Measurements from ENCODE around the gene SZT2. TPM values are rescaled to one million over a fixed set of nuclear protein-coding genes. Genes with fewer than 3 reads are reported as not detected.
"Not testable (repeated sequence)": the region's sequence is repeated elsewhere in the genome, so short reads cannot be mapped to it uniquely, and the experiment has no call there.

Gene SZT2
- polyA plus RNA-seq, 4 donors = 17.3 to 30.1 (median 21.7) TPM

DNA sequence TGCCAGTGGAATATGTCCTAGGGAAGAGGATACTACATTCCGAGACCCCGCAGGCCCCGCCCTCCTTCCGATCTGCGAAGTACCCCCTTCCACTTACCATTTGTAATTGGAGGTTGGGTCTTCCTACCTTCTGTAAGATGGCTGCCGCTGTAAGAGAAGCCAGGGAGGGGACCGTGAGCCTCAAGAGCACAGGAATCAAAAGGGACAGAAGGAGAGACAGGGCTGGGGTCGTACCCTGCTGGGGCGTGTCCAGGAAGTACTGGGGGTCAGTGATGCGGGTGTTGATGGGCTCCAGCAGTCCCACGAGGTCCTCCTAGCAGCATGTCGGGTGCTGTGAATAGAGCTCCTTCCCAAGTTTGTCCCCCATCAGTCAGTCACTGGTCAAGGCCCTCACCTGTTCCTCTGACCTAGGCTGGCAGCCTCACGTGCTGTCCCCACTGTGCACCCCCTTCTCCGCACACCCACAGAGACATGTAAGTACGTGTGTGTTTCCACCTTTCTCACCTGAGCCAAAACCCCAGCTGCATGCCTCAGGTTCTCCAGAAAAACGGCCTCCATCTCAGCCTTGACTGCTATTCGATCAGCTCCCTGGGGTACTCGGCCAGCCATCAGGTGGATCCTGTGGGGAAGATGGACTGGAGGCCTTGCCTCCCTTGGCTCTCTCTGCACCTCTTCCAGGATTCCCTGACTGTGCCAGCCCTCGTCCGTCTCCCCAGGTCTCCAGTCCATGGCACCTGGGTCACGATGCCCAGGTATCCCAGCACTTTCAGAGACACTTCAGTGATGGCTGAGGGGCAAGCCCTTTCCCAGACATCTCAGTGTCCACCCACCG, 62.2 kb downstream of the SZT2 start:
- no peak for DNase-seq (ENCODE audit: low read depth in 4 of 4, low spot score in 3 of 4)

DNA sequence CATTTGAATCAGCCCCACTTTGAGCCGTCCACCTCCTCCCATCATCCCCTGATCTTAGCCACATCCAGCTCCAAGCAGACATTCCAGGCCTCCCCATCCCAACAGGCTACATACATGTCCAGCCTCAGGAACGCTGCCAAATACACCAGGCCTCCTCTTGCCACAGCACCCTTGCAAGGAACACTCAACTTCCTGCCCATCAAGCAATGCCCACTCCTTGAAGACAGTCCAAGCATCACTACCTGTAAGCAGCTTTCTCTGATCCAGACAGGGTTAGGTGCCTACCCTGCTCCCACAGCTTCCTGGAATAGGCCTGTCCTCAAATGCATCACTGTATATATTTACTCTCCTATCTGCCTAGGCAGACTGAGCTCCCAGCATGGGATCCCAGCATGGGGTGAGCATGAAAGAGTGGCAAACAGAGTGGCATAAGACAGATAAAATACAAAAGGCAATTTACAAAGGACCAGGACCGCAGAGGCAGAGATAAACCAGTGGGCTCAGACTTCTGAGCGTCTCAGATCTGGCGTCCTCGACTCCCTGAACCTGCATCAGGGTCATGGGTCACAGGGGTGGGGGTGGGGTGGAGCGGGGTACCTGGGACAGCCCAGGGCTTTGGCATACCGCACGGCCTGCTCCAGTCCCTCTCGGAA, 63.2 kb downstream of the SZT2 start:
- DNase-seq (ENCODE audit: low read depth in 4 of 4, low spot score in 3 of 4) = peak in 1 of 4 donors; percentile 23

DNA sequence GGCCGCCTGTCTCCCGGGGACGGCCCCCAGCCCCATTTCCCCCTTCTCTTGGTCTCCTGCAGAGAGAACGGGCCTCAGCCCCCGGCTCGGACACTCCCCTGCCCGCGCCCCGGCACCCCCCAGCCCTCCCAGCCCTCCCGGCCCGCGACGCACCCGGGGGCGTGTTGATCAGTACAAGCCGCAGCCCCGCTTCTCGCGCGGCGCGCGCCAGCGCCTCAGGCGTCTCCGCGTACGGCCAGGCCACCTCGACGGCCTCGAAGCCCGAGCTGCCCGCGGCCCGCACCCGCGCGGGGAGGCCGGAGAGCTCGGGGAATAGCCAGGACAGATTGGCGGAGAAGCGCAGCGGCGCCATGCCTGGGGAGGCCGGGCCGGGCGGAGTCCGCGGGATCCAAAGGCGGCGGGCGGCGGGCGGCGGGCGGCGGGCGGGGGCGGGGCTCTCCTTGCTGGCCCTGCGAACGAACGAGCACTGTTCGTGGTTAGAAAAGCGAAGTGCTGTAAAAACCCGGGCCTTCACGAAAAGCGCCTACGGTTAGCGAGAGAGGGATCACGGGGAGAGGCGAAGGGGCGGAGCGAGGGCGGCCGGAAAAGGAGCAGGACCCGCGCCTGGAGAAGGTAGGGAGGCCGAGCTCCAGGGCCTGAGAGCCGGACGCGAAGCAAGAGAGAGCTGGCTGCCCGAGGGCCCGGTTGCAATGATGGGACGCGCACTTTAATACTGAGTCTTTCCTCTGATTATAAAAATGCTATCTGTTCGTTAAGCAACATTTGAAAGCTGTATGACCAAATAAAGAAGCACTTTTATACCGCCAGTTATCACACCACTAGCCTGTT, 64.0 kb downstream of the SZT2 start, which contains the start of gene HYI:
TSS of gene HYI (minus strand) at position 490 of the 828 bp plus-strand sequence. CDS start at position 352, 138 bp downstream.
- DNase-seq (ENCODE audit: low read depth in 4 of 4, low spot score in 3 of 4) = peak; percentile 54 to 76 (median 68)

DNA sequence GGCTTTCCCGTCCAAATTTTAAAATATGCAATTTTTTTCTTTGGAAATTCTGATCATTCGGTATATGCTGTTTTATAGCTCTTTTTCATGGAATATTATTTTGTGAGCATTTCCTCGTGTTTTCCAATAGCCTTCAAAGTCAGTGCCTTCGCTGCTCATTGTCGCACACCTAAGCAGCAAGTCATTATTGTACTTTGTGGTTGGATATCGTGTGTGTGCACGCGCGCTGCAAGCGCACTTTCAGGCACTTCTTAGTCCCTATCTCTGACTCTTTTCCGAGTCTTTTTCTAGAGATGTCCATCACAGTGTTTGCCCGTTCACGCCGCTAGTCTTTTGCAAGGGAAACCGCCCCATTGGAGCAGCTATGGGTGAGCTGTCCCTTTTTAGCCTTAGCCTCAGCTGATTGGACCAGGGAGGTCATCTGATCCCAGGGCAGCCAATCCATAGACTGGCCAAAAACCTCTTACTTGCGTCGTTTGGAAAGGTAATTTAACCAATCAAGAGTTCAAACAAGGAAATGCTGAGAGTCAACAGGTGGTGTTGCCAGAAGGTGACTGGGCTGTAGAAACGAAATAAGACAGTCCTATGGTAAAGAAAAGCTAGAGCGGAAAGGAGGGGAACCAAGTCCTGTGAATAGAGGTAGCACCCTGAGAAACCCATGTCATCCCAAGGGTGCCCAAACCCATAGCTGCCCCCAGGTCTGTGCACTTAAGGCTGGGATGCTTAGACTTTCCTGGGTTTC, 64.7 kb downstream of the SZT2 start:
- peak; percentile 51 to 53 (median 52) for DNase-seq (ENCODE audit: low read depth in 4 of 4, low spot score in 3 of 4)

DNA sequence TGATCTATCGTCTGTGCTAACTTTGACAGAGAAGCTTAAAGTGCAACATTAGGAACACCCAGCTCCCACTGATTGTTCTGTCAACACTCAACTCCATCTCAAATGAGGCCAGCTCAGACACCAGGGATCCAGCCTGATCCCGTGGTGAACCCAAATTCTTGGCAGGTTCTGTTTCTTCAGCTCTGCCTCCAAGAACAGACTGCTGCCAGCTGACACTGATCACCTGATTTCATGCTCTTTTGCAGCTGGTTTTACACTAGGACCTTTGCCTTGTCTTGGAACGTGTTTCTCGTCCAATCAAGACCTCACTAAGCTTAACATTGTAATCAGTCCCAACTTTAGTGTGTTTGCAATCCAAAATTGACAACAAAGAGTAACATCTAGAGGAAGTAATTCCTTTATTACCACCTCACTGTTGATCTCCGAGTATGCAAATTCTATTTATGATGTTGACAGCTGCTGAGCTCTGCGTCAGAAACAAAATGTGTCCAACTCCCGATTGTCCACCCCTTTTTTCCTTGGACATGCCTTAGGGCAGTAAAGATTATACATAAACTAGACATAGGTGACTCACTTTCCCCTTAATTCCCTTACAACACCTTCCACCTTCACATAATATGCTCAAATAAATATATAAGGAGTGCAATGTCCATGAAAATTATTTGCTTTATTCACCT, 65.7 kb downstream of the SZT2 start:
- no peak for DNase-seq (ENCODE audit: low read depth in 4 of 4, low spot score in 3 of 4)

DNA sequence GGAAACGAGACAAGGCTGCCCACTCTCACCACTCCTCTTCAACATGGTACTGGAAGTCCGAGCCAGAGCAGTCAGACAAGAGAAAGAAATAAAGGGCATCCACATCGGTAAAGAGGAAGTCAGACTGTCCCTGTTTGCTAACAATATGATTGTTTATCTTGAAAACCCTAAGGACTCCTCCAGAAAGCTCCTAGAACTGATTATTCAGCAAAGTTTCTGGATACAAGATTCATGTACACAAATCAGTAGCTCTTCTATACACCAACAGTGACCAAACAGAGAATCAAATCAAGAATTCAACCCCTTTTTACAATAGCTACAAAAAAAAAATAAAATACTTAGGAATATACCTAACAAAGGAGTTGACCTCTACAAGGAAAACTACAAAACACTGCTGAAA, 68.7 kb downstream of the SZT2 start:
- DNase-seq (ENCODE audit: low read depth in 4 of 4, low spot score in 3 of 4) = not testable (repeated sequence)

DNA sequence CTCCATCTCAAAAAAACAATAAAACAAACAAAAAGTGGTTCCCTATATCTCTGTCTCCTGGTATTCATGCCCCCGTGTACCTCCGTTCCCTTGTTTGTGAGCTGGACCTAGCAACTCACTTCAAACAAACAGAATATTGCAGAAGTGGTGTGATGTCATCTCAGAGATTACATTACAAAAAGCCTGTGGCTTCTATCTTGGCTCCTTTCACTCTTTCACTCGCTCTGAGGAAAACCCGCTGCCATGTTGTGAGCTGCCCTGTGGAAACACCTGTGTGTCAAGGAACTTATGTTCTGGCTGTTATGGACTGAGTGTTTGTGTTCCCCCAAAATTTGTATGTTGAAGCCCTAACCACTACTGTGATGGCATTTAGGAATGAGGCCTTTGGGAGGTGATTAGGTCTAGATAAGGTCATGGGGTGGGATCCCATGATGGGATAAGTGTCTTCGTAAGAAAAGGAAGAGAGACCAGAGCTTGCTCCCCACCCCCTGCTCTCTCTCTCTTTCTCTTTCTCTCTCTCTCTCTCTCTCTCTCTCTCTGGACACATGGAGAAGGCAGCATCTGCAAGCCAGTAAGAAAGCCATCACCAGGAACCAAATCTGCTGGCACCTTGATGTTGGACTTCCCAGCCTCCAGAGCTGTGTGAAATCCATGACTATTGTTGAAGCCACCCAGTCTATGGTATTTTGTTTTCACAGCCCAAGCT, 71.4 kb downstream of the SZT2 start:
- DNase-seq (ENCODE audit: low read depth in 4 of 4, low spot score in 3 of 4) = no peak

DNA sequence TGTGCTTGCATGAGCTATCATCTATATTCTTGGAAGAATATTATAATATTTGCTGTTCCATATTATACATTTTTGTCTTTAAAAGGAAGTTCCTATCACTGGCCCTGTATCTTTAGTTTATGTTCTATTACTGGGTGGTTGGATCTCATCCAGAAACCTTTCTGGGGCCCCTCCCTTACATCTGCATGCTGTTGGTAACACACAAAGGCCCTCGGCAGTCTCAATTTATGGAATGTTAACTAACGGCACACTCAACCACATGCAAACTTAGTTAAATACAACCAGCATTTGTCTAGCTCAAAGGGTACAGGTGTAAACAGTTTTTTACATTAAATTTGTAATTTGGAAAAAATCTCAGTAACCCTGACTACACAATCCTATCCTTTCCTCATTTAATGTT, 73.8 kb downstream of the SZT2 start:
- DNase-seq (ENCODE audit: low read depth in 4 of 4, low spot score in 3 of 4) = no peak

DNA sequence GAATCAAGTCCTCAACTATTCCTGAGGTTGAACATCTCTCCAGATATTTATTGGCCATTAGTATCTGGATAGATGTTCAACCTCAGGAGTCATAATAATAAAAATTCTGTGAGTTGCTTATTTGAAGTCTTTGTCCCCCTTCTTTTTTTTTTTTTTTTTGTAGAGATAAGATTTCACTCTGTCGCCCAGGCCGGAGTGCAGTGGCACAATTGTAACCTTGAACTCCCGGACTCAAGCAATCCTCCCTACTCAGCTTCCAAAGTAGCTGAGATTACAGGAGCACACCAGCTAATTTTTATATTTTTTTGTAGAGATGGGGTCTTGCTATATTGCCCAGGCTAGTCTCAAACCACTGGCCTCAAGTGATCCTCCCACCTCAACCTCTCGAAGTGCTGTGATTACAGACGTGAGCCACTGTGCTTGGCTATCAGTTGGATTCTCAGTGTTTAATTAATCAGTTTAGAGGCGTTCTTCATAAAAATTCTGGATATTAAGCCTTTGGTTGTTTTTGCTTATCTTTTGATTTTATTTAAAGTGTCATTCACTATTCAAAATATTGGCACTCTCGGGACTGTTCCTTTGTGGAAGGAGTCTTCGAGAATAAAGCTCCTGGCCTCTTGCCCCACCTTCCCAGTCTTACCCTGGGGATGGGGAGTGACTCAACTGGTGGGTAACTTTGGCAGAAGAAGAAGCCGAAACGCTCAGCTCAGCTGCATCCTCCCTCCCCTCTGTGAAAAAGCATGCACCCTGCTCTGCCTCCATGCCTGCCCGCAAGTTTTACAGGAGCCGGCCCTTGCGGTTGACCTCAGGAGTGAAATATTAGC, 75.2 kb downstream of the SZT2 start:
- DNase-seq (ENCODE audit: low read depth in 4 of 4, low spot score in 3 of 4) = no peak

DNA sequence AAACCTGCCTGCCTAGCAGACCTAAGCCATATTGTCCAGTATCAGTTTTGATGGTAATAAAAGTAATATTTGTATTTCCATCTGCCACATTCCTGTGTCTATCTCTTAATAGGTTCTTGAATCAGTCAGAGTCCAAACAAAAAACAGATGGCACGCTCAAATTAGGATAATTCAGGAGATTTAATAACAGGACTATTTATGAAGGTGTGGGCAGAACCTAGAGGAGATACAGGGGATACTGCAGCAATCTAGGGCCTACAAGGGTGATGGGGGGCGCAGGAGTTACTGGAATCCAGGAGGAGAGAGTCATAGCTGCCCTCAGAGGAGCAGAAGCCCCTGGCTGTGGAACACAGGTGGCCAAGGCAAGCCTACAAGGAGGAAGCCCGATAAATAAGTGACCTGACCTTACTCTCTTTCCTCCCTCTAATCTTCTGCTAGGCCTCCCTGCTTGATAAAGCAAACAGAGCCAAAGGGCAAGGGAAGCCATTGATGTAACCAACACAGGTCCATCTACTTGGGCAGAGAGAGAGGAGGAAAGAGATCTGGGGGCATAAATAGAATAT, 75.9 kb downstream of the SZT2 start:
- no peak for DNase-seq (ENCODE audit: low read depth in 4 of 4, low spot score in 3 of 4)

DNA sequence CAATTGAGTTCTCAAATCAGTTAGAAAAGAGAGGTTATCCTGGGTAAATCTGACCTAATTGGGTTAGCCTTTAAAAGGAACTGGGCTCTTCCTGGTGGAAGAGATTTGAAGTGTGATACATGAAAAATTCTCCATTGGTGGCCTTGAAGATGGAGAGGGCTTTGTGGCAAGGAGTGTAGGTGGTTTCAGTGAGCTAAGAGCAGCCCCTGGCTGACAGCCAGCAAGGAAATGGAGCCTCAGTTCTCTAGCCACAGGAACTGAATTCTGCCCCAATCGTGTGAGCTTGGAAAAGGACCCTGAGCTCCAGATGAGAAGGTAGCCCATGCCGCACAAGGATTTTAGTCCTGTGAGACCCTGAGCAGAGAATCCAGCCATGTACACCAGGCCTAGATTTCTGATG, 76.7 kb downstream of the SZT2 start:
- no peak for DNase-seq (ENCODE audit: low read depth in 4 of 4, low spot score in 3 of 4)

DNA sequence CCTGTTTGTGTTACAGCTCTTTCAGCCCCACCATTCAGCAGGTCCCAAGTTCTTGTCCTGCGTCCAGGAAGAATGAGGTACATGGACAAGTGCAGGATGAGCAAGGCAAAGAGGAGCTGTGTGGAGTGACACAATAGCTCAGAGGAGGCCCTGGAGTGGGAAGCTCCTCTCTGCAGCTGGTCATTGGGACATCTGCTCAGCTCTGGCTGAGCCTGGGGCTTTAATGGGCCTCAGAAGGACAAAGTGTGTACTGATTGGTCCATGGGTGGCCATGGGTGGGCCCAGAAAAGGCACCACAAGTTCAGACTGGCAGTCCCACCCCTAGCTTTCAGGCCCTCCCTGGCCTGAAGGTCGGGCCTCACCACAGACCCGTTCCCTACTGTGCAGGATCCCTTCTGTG, 78.7 kb downstream of the SZT2 start:
- no peak for DNase-seq (ENCODE audit: low read depth in 4 of 4, low spot score in 3 of 4)

DNA sequence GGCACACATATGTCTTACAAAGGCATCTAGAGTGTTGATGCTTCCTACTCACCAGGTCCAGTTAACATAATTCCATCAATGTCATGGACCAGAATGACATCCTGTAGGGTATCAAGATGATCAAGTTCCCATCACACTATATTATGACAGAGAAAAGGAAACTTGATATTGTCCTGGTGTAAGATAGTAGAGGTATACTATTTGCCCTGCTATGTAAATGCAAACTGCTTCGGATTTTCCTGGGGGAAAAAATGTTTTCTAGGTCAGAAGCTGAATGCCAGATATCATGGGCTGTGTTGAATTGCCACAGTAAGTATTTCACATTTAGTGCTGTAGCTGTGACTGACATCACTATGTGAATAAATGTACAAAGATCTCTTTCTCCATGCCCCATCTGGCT, 80.2 kb downstream of the SZT2 start:
- DNase-seq (ENCODE audit: low read depth in 4 of 4, low spot score in 3 of 4) = no peak

DNA sequence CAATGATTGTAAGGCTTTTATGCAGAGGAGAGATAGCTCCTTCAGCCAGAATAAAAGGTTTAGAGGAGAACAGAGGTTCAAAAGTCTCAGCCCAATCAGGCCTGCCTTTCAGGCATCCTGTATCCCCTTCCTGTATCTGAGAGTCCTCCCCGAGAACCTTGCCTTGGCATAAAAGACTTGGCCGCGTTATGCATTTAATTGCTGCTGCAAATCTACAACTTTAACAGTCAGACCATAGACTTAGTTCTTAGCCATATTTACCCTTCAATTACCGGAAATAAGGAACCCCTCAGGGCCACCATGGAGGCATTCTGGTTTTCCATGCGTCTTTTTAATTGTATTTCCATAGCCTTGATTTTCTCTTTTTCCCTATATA, 82.4 kb downstream of the SZT2 start:
- DNase-seq (ENCODE audit: low read depth in 4 of 4, low spot score in 3 of 4) = no peak

DNA sequence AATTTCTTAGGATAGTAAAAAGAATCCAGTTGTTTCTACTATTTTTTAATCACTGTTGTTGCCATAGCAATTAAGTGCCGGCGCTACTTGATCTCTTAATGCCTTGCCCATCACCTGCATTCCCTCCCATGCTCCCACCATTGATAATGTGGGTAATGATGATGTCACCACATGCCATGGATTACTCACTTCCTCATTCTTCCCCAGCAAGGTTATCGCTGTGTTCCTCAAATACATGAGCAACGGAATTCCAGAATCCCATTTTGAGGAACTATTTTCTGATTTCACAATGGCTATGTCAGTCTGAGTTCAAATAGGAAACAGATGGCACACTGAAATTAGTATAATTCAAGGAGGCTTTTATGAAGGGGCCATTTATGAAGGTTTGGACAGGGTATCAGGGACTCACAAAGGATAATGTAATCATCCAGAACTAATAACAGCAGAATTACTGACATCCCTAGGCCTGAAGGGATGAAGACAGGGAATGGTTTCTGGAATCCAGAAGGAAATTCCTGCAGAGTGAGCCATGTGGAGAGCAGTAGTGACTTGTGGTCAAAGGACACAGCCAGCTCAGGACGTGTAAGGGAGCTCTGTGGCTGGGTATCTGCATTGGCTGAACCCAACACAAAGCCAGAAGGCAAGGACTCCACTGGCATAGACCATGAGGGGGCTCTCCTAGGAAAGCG, 82.9 kb downstream of the SZT2 start:
- not testable (repeated sequence) for DNase-seq (ENCODE audit: low read depth in 4 of 4, low spot score in 3 of 4)

DNA sequence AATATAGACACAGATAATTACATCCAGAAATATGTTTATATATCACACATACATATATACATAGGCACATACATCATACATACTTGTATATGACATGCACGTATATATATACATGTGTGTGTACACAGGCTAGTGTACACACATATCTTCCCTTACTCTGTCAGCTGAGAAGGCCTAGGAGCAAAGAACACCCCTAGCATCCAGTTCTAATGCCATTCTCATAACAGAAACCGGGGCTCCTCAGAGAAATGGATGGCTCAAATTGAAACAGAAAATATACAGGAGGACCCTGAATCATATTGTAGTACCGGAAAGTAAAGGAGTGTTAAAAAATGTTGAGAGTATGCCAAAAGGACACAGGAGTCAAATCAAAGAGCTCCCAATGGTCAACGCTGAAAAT, 83.8 kb downstream of the SZT2 start:
- DNase-seq (ENCODE audit: low read depth in 4 of 4, low spot score in 3 of 4) = no peak

DNA sequence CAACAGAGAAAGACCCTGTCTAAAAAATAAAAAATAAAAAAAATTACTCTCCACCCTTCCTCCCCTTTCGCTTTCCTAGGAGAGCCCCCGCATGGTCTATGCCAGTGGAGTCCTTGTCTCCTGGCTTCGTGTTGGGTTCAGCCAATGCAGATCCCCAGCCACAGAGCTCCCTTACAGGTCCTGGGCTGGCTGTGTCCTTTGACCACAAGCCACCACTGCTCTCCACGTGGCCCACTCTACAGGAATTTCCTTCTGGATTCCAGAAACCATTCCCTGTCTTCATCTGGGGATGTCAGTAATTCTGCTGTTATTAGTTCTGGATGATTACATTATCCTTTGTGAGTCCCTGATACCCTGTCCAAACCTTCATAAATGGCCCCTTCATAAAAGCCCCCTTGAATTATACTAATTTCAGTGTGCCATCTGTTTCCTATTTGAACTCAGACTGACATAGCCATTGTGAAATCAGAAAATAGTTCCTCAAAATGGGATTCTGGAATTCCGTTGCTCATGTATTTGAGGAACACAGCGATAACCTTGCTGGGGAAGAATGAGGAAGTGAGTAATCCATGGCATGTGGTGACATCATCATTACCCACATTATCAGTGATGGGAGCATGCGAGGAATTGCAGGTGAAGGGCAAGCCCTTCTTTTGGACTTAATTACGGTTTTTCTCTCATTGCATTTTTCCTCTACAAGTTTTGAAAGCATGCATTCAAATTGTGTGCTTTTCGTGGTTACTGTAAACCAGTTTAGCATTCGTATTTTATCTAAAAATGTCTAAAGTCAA, 86.1 kb downstream of the SZT2 start:
- DNase-seq (ENCODE audit: low read depth in 4 of 4, low spot score in 3 of 4) = not testable (repeated sequence)

All from left renal pelvis (tissue), 4 donors.